Renal pelvis (tissue), 4 donors: ENCODE measurements around the gene POLR3G. TPM values are rescaled to one million over a fixed set of nuclear protein-coding genes. Genes with fewer than 3 reads are reported as not detected.

Source experiments
- DNase-seq: peaks from one replicate; pipeline ENCODE4 v3.0.0-alpha.2; 2013
- polyA plus RNA-seq, 3 donors: library from polyadenylated mRNA; unstranded; fragments of 120-200 nt; gene quantifications; one replicate each; pipeline ENCODE4 v1.2.1, GENCODE V29; 2013; ENCODE audit not compliant: insufficient read length in 3 of 3

The POLR3G gene
- polyA plus RNA-seq, 3 donors = 2.7 to 3.5 (median 3.3) TPM

- DNase-seq = no peak
These were observed 19.4 kb downstream of the POLR3G start for GRCh38 chr5:90494043-90494442.

GRCh38 chr5:90495146-90495545 is 20.5 kb downstream of the POLR3G start:
- no peak for DNase-seq

DNA sequence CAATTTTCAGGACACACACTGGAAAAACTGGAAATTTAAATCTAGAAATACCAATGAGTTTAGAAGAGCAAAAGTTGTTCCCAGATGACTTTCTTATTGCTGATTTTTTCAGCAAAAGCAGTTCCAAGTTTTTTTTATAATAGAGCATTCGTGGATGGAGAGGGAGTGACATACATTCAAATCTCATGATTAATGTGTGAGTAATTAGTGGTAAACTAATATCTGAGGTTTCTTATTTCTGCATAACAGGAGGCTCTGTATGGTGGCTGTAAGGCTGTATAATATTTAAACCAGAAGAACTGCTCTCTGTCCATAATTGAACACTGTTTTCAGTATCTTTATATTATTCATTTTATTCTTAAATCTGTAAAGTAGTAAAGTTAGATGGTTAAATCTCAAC is 28.9 kb downstream of the POLR3G start:
- no peak for DNase-seq

DNA sequence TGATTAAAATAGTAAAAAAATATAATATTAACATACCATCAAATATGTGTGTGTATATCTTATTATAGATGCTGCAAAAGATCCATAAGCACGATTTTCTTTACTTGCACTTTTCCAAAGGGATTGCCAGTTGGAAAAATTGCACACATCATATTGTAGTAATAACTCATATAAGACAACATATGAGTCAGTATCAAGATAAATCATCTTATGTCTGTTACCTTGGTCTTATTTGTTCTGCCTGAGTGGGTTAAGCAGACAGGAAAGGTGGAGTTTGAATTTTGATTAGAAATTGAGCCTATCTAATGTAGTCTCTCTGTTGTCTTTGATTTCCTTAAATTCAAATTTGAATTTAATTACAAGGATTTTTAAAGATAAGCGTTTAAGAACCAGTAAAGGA is 30.1 kb downstream of the POLR3G start:
- DNase-seq = no peak

GRCh38 chr5:90506221-90506620 is 31.6 kb downstream of the POLR3G start:
- no peak for DNase-seq

DNA sequence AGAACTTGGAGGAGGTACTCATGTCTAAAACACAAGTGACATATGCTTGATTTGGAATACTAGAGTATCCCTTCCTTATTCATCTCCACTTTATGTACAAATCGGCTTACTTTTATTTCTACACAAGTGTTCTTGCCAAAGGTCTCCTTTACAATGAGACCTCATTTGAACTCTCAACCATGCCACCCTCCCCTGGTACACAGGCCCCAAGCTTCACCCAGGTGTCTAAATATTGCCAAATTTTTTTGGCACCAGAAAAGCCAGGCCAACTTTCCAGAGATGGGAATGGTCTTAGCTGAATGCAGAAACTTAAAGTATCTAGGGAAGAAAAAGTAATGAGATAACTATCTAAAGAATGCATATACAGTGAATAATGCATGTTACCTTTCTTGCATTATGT is 35.8 kb downstream of the POLR3G start:
- no peak for DNase-seq

DNA sequence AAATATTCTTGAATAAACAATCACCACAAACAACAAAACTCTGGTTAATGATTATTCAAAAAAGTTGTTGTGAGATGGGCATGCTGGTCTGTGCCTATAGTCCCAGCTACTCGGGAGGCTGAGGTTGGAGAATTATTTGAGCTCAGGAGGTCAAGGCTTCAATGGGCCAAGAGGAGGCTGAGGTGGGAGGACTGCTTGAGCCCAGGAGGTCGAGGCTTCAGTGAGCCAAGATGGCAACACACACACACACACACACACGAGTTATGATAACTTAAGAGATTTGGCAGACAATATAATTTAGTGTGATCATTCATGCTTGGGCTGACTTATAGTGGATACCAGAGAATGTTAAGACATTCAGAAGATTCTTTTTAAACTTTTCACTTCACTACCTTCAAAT is 39.9 kb downstream of the POLR3G start:
- DNase-seq = no peak

GRCh38 chr5:90518661-90519060 is 44.0 kb downstream of the POLR3G start:
- DNase-seq = no peak

GRCh38 chr5:90519081-90519480 is 44.4 kb downstream of the POLR3G start:
- no peak for DNase-seq

GRCh38 chr5:90528601-90529193 is 54.0 kb downstream of the POLR3G start:
- DNase-seq = peak; percentile 30

GRCh38 chr5:90529194-90529938 is 54.7 kb downstream of the POLR3G start, which contains the start of gene LYSMD3:
Gene LYSMD3, minus strand, starts transcription at chr5:90529584. Its CDS starts 4,295 bp downstream, at chr5:90525289.
- peak; percentile 95 for DNase-seq

DNA sequence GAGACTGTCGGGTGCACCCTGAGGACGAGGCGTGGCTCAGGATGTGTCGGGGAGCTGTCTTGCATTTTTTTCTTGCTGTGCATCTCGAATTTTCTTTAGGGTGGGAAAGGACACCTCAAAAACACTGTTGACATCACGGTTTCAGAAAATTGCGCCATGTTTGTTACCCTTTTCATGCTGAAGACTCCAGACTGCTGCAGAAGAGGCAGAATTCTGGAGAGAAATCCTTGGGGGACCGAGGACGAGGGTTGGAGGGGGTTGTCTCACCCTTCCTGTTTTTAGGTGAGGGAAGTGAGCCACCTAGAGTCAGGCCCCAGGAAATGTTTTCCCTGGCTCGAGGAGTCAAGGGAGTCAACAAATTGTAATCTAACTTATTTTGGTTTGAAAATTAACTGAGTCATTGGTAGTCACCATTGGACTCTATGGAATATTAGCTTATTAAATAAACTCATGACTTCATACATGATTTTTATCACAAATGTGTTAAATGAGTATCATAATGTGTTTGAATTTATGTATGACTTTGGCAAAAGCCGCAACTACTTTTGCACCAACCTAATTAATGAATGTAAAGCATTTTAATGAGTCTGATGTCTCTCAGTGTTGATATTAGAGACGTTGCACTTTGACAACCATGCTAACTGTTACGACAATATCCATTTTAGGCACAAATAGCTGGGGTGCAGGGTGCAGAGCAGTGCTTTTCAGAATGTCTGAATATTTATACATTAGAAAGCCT is 55.4 kb downstream of the POLR3G start:
- peak; percentile 77 for DNase-seq

DNA sequence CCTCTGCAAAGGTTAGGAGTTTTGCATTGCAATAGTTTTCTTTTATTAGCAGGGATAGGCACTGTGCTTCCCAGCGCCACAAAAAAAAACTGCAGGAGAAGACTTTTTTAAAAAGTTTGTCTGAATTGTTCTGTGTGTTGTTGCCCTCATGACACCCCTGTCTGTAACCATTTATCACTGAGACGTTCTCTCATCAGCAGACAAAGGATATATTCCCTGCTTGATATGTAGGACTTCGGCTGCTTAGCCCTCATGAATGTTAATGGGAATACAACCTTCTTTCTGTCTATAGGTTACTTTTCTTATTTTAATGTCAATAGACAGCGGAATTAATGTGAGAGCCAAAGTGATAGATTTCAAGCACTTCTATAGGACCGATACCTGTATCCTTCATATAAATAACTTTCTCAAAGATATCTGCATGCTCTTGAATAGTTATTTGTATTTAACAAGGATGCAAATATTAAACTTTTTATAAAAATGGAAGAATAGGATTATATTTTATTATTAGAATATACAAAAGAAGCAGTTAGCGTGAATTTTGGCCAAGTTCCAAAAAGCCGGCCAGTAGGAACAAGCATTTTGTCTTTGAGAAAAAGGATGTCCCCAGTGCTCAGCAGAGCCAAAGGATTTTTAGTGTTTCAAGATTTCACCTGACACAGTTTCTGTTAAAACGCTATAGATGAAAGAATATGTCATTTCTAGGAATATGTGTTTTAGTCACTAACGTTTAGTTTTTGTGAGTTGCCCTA is 56.2 kb downstream of the POLR3G start:
- no peak for DNase-seq

DNA sequence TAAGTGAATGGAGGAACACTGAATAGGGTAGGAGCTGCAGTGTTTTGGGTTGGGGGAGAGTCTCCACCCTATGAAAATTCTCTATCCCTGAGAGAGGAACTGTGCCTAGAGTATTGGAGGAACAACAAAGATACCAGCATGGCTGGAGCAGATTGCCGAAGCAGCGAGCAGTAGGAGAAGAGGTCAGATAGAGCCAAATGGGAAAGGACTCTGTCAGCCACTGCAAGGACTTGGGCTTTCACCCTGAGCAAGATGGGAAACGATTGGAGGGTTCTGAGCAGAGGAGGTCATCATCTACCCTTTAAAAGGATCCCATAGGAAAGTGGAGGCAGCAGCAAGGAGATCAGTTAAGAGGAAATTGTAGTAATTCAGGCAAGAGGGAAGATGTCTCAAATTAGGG is 59.1 kb downstream of the POLR3G start:
- DNase-seq = no peak

DNA sequence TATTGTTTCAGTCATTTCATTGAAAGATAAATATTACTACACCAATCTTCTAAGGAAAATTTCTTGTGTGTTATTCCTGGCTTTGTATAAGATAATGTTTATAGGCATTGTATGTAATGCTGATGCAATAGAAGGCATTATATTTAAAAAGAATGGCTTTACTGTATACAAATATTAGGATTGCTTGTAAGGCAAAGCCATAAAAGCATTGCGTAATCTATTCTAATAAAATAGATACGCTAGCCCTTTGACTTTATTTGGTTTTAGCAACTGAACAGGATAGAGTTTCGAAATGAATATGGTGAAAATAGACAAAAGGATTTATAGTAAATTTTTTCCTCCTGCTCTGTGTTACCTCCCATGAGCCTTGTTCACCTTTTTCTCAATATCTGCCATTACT is 60.3 kb downstream of the POLR3G start:
- DNase-seq = no peak

GRCh38 chr5:90542827-90543519 is 68.3 kb downstream of the POLR3G start:
- no peak for DNase-seq

DNA sequence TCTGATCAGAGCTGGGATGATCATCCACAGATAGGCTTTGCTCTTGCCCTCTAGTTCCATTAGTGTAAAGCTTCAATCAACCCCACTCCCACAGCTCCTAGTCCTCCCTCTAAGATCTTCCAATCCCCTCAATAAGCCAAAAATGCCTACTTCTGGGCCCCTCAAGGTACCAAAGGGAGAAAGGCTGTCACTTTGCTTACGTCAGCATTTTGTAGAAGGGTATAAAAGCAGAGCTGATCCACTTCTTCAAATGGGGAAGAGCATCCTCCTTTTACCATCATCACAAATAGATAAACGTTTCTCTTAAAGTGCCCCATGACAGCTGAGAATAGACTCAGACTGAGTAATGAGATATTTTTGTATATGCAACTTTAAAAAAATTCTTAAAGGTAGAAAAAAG is 70.8 kb downstream of the POLR3G start:
- no peak for DNase-seq

DNA sequence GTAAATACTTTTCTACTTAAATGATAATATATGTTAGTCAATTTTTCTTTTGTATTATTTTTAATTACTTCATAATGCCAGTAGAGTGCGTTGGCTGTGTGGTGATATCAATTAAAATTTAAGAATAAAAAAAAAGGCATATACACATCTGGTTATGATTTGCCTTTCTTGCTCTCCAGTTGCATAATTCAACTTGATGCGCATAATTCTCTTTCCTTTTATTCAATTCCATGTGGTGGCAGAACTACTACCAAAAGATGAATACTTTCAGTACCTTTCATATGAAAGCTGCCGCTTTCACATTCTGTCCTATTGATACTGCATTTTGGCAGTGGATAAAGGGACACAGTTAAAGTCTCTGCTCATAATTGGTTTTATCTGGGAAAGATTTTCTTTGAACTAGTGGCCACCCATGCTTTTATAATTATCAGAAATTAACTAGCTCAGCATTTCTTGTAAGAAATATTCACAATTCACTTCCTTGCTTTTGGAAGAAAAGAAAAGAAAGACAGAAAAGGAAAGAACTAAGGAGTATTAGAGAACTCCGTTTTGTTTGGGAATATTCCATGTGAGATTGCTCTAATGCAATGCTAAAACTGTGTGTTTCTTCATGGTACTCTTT is 71.7 kb downstream of the POLR3G start:
- no peak for DNase-seq

GRCh38 chr5:90547072-90547536 is 72.4 kb downstream of the POLR3G start:
- DNase-seq = no peak

GRCh38 chr5:90548069-90548593 is 73.5 kb downstream of the POLR3G start:
- peak; percentile 7 for DNase-seq

DNA sequence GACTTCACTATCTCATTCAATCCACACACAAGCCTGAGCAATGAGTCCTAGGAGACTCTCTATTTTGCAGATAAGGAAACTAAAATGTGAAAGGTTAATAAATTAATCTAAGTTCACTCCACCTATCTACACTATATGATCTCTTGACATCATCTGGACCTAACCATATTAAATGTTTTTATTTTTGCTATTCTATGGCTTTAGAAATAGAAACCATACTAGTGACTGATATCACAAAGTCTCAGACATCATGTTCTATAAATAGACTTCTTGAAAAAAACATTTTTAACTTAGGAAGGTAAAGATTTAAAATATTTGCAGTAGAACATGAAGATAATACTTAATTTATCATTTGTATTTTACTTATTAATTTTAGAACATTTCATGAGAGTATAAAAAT is 74.6 kb downstream of the POLR3G start:
- no peak for DNase-seq
